Activated T-cell treated with anti-CD3 and anti-CD28 coated beads for 24 hours (primary cell): ENCODE measurements around the gene SEPTIN8.

Source experiments
- DNase-seq: peaks from one replicate; pipeline ENCODE4 v3.0.0-alpha.2; 2020; ENCODE audit warnings: low read depth

SEPTIN8 gene

DNA sequence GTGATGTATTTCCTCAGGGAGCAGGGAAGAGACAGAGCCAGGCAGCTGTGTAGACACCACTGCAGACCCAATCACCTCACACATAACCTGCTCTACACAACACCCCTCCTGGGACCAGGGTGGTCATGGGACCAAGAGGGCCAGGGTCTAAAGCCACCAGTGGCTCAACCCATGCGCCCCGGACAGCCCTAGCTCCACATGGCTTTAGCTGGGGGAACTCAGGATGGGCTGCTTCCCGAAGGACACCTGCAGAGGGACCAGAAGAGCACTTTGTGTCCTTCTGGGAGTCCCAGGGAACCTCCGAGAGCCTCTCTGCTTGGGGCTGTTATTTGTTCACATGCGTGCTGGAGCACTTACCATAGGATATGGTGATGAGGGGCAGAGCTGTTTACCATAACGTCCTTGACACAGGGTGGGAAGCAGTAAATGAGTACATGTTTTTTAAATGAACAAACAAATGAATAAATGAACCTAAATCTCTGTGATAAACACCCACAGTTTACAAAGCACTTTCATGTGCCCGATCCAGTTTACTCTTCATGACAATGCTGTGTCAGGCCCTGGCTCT, 12.3 kb downstream of the SEPTIN8 start:
- DNase-seq, result no peak

DNA sequence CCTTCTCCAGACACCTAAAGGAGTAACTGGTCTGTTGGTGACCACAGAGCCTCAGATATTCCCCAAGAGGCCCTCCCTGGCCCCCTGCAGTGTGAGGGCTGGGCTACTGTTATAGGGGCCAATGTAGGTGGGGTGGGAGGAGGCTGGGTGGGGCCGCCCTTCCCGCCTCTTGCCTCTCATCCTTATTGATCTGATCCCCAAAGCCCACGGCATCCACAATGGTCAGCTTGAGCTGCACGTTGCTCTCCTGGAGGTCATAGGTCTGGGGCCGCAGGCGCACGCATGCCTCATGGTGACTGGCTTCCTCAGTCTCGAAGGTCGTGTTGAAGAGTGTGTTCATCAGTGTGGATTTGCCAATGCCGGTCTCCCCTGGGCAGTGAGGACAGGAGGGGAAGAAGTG, 13.0 kb downstream of the SEPTIN8 start:
- no peak for DNase-seq

DNA sequence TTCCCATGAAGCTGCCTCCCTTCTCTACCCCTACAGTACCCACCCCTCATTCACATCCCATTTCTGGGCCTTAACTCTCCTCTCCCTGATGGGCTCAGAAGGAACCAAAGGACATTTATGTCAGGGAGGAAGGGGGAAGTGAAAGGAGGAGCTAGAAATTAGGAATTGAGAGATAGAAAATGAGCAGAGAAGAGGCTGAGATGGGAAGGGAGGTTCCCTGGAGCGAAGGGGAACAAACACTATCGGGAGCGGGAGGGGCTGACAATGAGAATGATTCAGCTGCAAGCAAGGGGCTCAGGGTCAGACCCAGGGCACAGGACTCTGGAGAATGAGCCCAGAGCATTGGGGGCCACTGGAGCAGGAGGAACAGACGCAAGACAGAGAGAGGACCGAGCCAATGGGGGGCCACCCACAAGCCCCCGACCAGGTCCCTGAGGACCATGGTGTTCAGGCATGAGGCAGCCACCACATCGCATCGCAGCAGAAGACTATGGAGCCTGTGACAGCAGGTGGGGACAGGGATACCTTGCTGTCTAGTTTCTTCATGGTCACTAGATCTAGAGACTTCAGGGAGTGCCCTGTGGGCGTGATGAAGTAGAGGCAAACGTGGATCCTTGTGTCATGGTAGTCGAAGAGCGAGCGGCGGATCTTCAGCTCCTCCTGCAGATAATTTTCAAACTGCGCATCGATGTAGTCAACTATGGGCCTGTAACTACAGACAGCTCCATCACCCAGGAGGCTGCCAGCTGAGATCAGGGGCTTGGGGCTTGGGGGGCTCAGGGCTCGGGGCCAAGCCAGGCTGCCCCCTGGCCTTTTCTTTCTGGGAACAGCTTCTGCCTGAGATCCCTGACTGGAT, 13.6 kb downstream of the SEPTIN8 start:
- no peak for DNase-seq

DNA sequence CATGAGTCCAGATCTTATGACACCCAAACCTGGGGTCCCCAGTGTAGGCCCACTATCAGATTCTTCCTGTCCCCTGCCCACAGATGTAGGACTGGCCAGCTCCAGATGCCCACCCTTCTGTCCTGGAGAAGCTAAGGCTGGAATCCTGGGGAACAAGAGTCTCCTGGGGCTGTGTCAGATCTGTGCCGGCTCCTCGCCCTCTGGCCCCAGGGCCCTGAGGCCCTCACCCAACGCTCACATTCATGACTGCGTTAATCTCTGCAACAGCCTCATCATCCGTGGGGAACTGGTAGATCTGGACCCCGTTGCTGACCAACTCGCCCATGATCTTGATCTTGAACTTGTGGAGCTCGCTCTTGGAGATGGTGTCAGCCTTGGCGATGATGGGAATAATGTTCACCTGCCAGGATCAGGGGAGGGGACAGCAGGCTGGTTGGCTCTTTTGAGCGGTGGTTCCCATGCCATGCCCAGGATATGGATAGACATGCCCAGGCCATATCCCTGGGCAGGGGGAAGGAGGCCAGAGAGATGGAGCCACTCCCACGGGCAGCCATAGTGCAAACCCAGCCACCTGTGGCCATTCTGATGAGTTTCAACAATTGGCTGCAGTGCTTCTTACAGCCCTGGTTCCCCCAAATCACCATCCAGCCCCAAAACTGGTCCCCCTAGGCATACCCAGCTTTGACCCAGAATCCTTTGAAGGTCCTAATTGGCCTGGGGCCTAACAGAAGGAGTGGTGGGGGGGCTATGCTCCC, 14.6 kb downstream of the SEPTIN8 start:
- DNase-seq, result no peak

DNA sequence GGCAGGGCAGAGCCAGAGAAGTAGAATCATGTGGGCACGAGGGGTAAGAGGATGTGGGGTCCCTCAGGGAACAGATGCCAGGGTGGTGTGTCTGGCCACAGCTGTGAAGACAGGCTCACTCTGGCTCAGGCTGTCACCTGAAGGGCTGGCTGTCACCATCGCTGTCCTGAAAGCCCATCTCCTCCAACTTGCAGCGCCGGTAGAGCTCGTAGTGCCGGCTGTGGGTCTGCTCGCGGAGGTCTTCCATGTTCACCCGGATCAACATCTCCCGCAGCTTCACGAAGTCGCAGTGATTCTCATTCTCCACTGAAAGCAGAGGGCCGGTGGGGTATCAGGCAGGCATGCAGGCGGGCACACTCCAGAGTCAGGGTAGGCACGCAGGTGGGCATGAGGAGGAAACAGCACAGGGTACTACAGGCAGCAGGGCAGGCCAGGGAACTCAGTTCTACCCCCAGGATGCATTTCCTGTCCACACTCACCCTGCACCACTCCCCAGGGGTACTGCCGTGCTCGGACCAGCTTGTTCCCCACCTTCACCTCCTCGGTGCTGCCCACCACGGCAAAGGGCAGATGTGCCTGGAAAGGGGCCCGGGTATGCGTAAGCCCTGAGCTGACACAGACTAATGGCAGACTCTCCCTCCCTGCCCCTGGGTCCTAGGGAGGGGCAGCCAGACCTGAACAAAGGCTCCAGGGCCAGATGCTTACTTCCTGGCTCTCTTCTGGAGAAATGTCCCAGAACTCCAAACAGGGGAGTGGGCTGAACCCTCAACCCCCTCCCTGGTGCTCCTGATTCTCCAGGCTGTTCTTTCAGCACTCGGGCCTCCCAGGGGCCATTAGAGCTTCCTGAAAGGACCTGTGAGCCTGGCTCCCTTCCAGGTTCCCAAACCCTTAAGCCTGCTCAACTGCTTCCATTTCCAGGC, 15.5 kb downstream of the SEPTIN8 start:
- DNase-seq, result no peak

DNA sequence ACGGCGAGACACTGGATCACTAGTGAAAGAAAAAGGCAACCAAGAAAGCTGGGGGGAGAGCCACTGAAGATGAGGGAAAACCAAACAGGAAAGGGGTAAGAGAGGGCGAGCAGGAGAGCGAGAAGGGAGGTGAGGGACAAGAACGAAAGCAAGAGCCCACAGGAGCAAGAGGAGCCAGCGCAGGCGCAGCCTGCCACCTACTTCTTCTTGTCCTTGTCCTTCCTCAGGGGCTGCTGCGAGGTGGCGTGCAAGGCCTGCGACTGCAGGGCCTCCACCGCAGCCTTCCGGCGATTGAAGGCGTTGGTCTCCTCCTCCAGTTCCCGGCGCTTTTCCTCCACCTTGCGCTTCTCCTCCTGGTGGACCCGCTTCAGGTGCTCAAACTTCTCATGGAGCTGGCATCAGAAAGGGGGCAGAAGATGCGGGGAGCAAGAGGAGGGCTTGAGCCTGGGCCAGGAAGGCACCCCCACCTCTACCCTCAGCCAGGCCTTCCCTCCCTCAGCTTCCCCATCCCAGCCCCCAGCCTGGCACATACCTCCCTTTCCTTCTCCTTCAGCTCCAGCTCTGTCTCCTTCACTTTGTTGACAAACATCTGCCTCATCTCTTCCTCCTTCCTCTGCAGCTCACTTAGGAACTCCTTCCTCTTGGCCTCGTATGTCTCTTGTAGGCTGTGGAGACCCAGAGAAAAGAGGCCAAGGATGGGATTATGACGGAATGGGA, 16.3 kb downstream of the SEPTIN8 start:
- DNase-seq, result no peak

DNA sequence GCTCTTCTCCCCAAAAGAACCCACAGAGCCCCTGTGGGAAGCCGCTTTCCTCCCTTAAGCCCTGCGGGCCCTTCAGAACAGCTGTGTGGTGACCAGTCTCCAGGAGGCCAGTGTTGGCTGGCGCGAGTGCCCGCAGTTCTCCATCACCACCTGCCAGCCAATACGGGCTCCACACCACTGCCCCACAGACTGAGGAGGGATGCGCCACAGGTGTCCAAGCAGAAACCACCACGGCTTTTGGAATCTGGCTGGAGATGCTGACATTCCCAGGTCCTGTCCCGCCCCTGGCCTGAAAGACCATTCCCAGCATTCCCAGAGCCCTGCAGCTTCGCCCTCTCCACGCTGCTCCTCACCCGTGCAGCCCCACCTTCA, 17.0 kb downstream of the SEPTIN8 start:
- DNase-seq, result no peak

DNA sequence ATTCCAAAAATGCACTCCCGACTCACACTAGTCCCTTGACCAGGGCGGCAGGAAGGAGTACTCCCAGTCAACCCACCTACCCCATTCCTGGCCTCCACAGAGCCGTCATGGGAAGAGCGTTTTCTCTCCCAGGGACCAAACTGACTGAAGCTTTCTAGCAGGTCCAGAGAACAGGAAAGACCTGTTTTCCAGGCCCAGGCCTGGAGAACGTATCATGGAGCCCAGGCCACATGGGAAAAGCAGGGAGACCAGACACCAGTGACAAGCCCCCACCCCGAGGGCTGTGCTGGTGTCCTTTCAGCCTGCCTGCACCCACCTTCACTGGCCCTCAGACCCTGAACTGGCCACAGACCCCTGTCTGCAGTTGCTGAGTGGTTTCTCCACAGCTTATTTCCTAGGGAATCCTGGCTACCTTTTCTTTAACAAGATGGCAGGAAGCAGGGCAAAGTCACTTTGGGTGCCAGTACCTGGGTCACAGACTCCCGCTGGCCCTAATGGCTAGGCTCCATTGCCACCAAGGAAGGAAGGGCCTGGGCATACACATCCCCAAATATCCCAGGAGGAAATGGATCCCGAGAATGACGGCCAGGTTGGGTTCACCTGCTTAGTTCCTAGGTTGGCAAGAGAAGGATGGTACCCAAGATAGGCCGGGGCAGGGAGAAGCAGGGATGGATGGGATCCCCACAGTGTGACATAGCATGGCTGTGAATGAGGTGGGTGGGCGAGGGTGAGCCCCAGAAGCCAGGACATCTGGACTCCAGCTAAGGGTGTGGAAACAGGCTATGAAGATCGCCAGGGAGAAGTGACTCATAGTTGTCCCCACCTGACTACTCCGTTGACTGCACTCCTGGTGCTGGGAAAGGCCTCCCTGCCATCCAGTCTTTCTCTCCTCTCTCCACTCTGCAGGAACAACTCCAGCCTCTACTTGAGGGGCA, 17.7 kb downstream of the SEPTIN8 start:
- DNase-seq, result no peak

DNA sequence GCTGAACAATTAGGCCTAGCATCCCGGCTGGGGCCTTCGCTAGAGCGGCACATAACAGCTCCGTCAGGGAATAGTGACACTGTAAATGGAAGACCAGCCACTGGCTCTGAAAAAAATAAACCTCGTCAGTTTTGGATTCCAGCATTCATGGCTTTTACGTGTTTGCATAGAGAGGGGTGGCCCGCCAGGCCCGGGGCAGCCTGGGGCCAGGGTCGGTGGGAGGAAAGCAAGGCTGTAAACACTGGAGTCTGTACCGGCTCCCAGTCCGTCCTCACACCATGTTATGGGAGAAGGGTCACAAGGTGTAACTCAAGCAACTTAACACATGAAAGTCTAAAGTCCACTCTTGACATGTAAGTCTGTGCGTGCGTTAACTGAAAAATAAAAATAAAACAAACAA, 18.6 kb downstream of the SEPTIN8 start:
- DNase-seq, result no peak

DNA sequence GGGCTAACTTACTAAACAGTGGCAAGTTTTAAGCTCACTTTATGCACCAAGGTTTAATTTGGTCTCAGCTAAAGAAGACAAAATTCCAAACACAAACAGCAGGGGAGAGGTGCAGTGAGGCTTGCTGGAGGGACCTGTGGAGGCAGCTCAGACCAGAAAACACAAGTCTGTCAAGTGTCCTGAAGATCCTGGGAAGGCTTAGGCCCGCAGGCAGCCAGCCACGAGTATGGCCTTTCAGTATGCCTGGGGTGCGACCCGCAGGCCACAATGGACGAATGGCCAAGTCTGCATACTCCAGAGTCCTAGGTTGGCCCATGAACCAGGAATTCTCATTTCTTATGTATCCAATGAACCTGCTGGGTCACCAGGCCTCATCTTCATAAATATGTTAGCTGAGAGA, 20.5 kb downstream of the SEPTIN8 start:
- DNase-seq, result no peak

DNA sequence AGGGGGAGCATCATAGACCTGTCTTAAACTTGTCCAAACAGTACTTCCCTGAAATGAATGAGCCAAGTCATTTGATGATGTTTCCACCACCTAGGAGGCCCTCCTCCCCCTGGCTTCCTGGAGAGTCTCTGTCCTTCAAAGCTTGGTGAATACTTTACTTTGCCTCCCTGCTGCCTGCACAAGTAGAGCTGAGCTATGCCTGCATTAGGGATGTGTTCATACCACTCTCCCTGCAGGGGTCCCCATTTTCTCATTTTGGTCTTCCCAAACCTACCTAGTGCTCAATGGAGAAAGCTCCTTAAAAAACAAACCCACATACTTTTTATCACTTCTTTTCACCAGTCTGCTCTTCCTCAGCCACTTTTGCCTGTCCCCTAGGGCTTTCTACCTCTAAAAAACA, 22.1 kb downstream of the SEPTIN8 start:
- no peak for DNase-seq

DNA sequence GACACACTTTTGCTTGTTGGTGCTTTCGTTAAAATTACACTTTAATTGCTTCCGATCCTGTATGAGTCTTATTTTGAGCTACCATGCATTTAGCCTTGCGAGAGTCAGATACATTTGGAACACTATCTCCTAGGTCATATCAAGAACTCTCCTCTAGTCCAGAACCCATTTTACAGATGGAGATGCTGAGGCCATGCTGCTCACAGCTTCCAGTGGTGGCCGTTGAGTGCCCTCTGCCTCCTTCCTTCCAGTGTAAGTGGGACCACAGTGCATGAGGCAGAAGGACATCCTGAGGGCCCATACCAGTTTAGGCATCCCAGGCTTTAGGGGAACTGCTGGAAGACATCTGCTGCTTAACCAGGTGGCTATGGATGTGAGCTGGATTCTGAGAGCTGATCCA, 22.9 kb downstream of the SEPTIN8 start:
- no peak for DNase-seq

DNA sequence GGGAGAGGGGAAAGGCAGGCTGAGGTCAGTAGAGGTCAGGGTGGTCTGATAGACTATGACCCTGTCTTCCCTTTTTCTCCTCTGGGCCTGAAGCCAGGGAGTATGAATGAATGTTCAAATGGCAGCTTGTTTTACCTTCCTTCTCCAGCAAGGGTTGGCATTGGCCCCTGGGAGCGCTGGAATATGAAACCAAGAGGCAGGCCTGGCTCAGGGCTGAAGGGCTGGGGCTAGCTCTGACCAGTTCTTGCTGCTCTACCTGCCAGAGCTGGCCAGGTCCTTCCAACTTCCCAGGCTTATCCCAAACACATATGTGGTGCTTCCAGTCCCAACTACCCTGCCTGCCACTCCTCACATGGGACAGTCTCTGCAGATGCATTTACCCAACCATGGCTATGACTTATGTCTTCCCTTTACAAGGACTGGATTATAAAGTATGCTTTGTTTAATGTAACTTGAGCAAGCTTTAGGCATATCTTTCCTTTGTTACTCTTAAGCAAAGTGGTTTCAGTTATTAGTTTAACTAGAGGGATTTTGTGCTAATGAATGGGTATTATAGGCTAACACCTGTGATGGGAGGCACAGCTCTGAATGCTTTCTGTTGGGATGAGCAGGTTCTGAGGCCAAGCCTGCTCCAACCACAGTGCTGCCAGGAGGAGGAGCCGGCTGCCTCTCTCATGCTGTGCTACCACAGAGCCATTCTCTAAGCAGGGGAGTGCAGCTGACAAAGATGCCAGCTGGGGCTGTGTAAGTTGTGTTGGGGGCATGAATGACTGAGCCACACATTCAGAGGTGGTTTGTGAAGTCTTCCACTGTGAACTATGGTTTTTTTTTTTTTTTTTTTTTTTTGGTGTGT, 23.7 kb downstream of the SEPTIN8 start:
- no peak for DNase-seq

DNA sequence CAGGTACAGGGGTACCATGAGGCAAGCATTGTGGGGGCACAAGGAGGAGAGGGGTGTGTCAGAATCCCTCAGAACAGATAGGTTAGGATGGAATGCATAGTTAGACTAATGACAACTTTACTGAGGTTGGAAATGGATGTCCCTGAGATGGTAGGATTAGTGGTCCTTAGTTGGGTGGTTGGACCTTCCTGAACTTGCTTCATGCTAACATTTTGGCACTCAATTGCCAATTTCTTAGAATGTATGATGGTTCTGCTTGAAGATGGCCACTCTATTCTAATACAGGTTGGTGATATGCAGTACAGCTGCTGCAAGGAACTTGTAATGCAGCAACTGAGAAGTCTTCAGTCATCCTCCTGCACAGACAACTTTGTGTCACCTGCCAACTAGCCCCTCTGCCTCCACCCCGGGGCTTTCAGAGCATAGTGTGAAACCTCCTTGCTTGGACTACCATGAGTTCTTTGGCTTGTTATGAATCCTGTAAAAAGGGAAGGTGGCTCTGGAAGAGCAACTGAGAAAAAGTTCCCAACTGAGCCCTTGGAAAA, 24.4 kb downstream of the SEPTIN8 start:
- no peak for DNase-seq

DNA sequence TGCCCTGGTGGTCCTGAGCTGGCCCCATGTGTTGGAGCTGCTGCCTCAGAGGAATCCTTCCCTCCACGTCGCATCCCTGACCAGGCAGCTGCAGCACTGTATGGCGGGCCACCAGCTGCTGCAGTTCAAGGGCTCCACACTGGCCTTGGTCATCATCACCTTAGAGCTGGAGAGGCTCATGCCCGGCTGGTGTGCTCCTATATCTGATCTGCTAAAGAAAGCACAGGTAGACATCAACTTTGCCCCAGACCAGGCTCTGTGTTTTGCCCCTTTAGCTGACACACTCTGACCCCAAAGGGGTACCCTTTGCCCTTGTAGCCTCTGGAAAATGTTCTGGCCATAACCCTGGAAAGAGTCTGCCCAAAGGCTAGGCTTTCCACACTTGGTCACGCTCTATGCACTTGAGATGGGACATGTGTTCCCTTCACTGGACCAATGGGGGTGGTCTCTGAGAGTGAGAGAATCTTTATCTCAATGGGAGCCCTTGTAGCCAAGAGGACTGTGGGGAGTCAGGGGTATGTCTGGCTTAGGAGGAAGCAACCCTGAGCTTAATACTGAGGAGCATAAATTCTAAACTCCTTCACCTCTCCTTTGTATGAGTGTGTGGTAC, 25.0 kb downstream of the SEPTIN8 start:
- DNase-seq, result no peak

DNA sequence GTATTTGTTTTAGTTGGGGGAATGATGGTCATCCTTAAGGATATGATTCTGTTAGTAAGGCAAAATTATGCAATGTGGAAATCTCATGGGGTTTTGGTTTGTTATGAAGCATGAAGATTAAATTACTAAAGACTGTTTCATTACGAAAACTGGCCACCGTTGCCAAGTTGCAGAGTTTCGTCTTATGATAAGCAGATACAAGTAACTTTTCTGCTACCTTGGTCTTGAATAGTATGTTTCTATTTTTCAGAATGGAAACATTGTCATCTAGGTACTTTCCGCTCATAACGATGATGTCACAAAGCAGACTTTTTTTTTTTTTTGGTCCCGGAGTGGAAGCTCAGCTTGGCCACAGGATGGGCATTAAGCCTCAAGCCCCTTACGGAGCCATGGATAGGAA, 25.6 kb downstream of the SEPTIN8 start:
- DNase-seq, result peak; percentile 27

DNA sequence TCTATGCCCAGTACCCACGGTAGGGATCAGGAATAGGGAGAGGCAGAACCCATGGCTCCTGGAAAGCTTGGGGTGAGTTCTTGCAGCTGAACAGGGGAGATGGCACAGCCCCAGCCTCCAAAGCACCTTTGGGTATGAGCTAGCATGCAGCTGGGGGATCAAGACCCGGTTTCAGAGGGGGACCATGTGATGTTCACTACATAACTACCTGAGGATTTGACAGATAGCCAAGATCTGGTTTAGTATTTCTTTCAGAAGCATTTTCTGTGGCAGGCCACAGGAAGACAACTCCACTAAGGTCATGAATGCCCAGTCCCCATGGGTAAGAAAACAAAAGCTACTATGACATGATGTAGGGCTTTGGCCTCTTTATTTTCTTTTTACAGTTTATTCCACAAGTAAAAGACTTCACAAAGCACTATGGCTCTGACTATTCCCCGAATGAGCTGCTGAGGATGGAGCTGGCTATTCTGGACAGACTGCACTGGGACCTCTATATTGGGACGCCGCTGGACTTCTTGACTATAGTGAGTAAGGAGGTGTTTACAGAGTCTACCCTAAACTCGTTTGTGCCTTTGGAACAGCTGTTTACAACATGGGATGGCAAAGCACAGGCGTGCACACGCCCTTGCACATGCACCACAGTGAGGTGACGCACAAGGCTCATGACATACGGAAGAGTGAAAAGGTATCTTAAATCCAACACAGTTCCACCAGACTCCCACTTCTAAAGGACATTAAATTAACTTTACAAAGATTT, 26.4 kb downstream of the SEPTIN8 start:
- no peak for DNase-seq

DNA sequence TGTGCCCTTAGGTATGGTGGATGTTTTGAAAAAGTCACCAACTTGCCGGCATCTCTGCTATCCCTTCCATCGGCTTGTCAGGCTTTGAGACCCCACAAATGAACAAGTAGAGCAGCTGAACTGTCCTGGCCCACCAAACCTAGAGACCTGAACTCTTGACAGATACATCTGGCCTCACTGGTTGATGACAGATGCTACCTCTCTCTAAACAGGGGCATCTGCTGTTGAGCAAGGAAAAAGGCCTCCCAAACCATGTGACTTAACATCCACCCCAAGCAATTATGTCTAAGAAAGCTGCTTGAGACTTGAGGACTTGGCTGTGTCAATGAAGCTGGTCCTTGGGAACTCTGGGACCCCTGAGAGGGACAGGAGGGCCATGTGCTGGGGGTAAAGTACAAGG, 27.5 kb downstream of the SEPTIN8 start:
- DNase-seq, result no peak
